ENCODE measurements around the gene ADGRG6.

The ADGRG6 gene

GRCh38 chr6:142361345-142361744 is 59.5 kb downstream of the ADGRG6 start:
- no peak overlapping the region for H3K4me3 ChIP-seq (ENCODE audit: low read depth, low read length)
- in situ Hi-C loops (cut with HindIII; ENCODE audit: low sequenced_read_pairs) = no loop called here
- DNase-seq (ENCODE audit: low read depth) = no peak
- no peak for TF ChIP-seq CTCF (IDR thresholded peaks at IDR 0.05; ENCODE audit: low read depth, low read length, missing control alignments)

GRCh38 chr6:142361779-142362750 is 60.3 kb downstream of the ADGRG6 start:
- DNase-seq (ENCODE audit: low read depth) = no peak
- TF ChIP-seq CTCF (IDR thresholded peaks at IDR 0.05; ENCODE audit: low read depth, low read length, missing control alignments) = no peak
- in situ Hi-C loops (cut with HindIII; ENCODE audit: low sequenced_read_pairs) = no loop called here
- no peak overlapping the region for H3K4me3 ChIP-seq (ENCODE audit: low read depth, low read length)

GRCh38 chr6:142367061-142367460 is 65.3 kb downstream of the ADGRG6 start:
- no peak overlapping the region for H3K4me3 ChIP-seq (ENCODE audit: low read depth, low read length)
- TF ChIP-seq CTCF (IDR thresholded peaks at IDR 0.05; ENCODE audit: low read depth, low read length, missing control alignments) = no peak
- DNase-seq (ENCODE audit: low read depth) = no peak

GRCh38 chr6:142367501-142368018 is 65.8 kb downstream of the ADGRG6 start:
- no peak overlapping the region for H3K4me3 ChIP-seq (ENCODE audit: low read depth, low read length)
- DNase-seq (ENCODE audit: low read depth) = no peak
- in situ Hi-C loops (cut with HindIII; ENCODE audit: low sequenced_read_pairs) = no loop called here
- no peak for TF ChIP-seq CTCF (IDR thresholded peaks at IDR 0.05; ENCODE audit: low read depth, low read length, missing control alignments)

More at GRCh38 chr6:142367061-142367460, 65.3 kb downstream of the ADGRG6 start:
- in situ Hi-C loops (cut with HindIII; ENCODE audit: low sequenced_read_pairs) = no loop called here

GRCh38 chr6:142369266-142369665 is 67.5 kb downstream of the ADGRG6 start:
- no peak for TF ChIP-seq CTCF (IDR thresholded peaks at IDR 0.05; ENCODE audit: low read depth, low read length, missing control alignments)
- DNase-seq (ENCODE audit: low read depth) = no peak
- in situ Hi-C loops (cut with HindIII; ENCODE audit: low sequenced_read_pairs) = no loop called here
- no peak overlapping the region for H3K4me3 ChIP-seq (ENCODE audit: low read depth, low read length)

- no peak for DNase-seq (ENCODE audit: low read depth)
- H3K4me3 ChIP-seq (ENCODE audit: low read depth, low read length) = no peak overlapping the region
- in situ Hi-C loops (cut with HindIII; ENCODE audit: low sequenced_read_pairs) = loop anchor here (5.0 kb wide), 1 partner anchor 225 kb away; the partner anchor contains the start of genes NMBR and VTA1
- no peak for TF ChIP-seq CTCF (IDR thresholded peaks at IDR 0.05; ENCODE audit: low read depth, low read length, missing control alignments)
Observed at GRCh38 chr6:142372348-142372747, 70.5 kb downstream of the ADGRG6 start.

Data from astrocyte of the cerebellum (primary cell).